Neural cell (in vitro differentiated cells): ENCODE results near the gene SUGCT. TPM values are rescaled to one million over a fixed set of nuclear protein-coding genes. Genes with fewer than 3 reads are reported as not detected.

Experiments used
- H2AFZ ChIP-seq: fragments of 200-600, 300-800 bp; sonication (generic), shearing (Covaris generic); 2 replicates; pipeline ENCODE4 v1.6.0; 2014; ENCODE audit warnings: low read depth, mild to moderate bottlenecking, antibody characterized with exemption, low read length, moderate library complexity
- H3F3A ChIP-seq: fragments of 200-600 bp; shearing (Covaris generic); 2 replicates; pipeline ENCODE4 v1.6.1; 2016; ENCODE audit warnings: mild to moderate bottlenecking, moderate library complexity, mixed read lengths, antibody characterized with exemption, low read length; ENCODE audit not compliant: insufficient read depth, poor library complexity, severe bottlenecking
- H3K27ac ChIP-seq: fragments of 200-600, 300-800 bp; sonication (generic), shearing (Covaris generic); 2 replicates; pipeline ENCODE4 v1.5.1; 2014; ENCODE audit warnings: mild to moderate bottlenecking, low read length, moderate library complexity
- H3K27me3 ChIP-seq: fragments of 300-800, 200-600 bp; sonication (generic), shearing (Covaris generic); 2 replicates; pipeline ENCODE4 v1.6.0; 2014; ENCODE audit warnings: mild to moderate bottlenecking, low read depth, low read length, moderate library complexity; ENCODE audit not compliant: insufficient read depth
- H3K36me3 ChIP-seq: fragments of 300-800, 200-600 bp; sonication (generic), shearing (Covaris generic); 2 replicates; pipeline ENCODE4 v1.5.1; 2014; ENCODE audit warnings: mild to moderate bottlenecking, antibody characterized with exemption, low read length, moderate library complexity; ENCODE audit not compliant: insufficient read depth
- H3K4me2 ChIP-seq: fragments of 300-800, 200-600 bp; sonication (generic), shearing (Covaris generic); 2 replicates; pipeline ENCODE4 v1.6.0; 2014; ENCODE audit warnings: mild to moderate bottlenecking, low read length
- H3K4me3 ChIP-seq: fragments of 300-800, 200-600 bp; sonication (generic), shearing (Covaris generic); 2 replicates; pipeline ENCODE4 v1.5.1; 2014; ENCODE audit warnings: mild to moderate bottlenecking, low read length, moderate library complexity
- H3K79me2 ChIP-seq: fragments of 200-600 bp; shearing (Covaris generic); replicated peaks from 2 replicates; pipeline ENCODE4 v1.6.0; 2014; ENCODE audit warnings: mild to moderate bottlenecking, low read length, moderate library complexity; ENCODE audit not compliant: insufficient read depth
- H3K9ac ChIP-seq: fragments of 300-800, 200-600 bp; sonication (generic), shearing (Covaris generic); 2 replicates; pipeline ENCODE4 v1.6.1; 2016; ENCODE audit warnings: mild to moderate bottlenecking, low read length, mixed read lengths
- H3K9me2 ChIP-seq: fragments of 200-600 bp; shearing (Covaris generic); 2 replicates; pipeline ENCODE4 v1.6.1; 2016; ENCODE audit warnings: mild to moderate bottlenecking, low read length, mixed read lengths; ENCODE audit not compliant: insufficient read depth
- H3K9me3 ChIP-seq: fragments of 200-600, 300-800 bp; sonication (generic), shearing (Covaris generic); 2 replicates; pipeline ENCODE4 v1.6.1; 2016; ENCODE audit warnings: mild to moderate bottlenecking, mixed run types, low read length, moderate library complexity, mixed read lengths
- H4K20me1 ChIP-seq: fragments of 200-600 bp; shearing (Covaris generic); 2 replicates; pipeline ENCODE4 v1.6.1; 2016; ENCODE audit warnings: mild to moderate bottlenecking, mixed run types; ENCODE audit not compliant: insufficient read depth
- EP300 ChIP-seq: fragments of 450-650 bp; conservative IDR thresholded peaks from 2 replicates; pipeline ENCODE4 v1.6.1; 2014; ENCODE audit warnings: antibody characterized with exemption, mild to moderate bottlenecking, moderate library complexity; ENCODE audit not compliant: poor library complexity, severe bottlenecking
- EZH2 ChIP-seq: fragments of 200-600, 300-800 bp; shearing (Covaris generic), sonication (generic); IDR thresholded peaks from 2 replicates; pipeline ENCODE4 v1.6.1; 2014; ENCODE audit warnings: antibody characterized with exemption, low read length, borderline replicate concordance, mild to moderate bottlenecking; ENCODE audit not compliant: insufficient read depth, poor library complexity, severe bottlenecking
- MXI1 ChIP-seq: fragments of 450-650 bp; conservative IDR thresholded peaks from 2 replicates; pipeline ENCODE4 v1.6.1; 2014; ENCODE audit warnings: antibody characterized with exemption, mild to moderate bottlenecking; ENCODE audit not compliant: poor library complexity, severe bottlenecking
- POLR2AphosphoS5 ChIP-seq: IDR thresholded peaks from 2 replicates; pipeline ENCODE4 v1.6.1; 2012
- RAD21 ChIP-seq: fragments of 450-650 bp; conservative IDR thresholded peaks from 2 replicates; pipeline ENCODE4 v1.6.1; 2014; ENCODE audit warnings: antibody characterized with exemption, mild to moderate bottlenecking, moderate library complexity
- SMC3 ChIP-seq: fragments of 450-650 bp; conservative IDR thresholded peaks from 2 replicates; pipeline ENCODE4 v1.6.1; 2014; ENCODE audit warnings: antibody characterized with exemption, mild to moderate bottlenecking, moderate library complexity; ENCODE audit not compliant: poor library complexity
- TAF1 ChIP-seq: IDR thresholded peaks from 2 replicates; pipeline ENCODE4 v1.6.1; 2012; ENCODE audit warnings: low read depth
- polyA plus RNA-seq: library from polyadenylated mRNA; depleted of rRNA; stranded (reverse); fragments of >200 nt; gene quantifications from 2 replicates; pipeline ENCODE4 v1.2.3, GENCODE V29; 2014
- TF ChIP-seq, protein P1 (sequence below): IDR thresholded peaks from 2 replicates; pipeline ENCODE4 v1.6.1; 2012; ENCODE audit warnings: borderline replicate concordance
- TF ChIP-seq, protein P2 (sequence below): fragments of 450-650 bp; IDR thresholded peaks from 2 replicates; pipeline ENCODE4 v1.5.1; 2014; ENCODE audit warnings: antibody characterized with exemption, mild to moderate bottlenecking, moderate library complexity; ENCODE audit not compliant: poor library complexity, severe bottlenecking

SUGCT gene
- polyA plus RNA-seq, 1 donor from 2014 or later = not detected

DNA sequence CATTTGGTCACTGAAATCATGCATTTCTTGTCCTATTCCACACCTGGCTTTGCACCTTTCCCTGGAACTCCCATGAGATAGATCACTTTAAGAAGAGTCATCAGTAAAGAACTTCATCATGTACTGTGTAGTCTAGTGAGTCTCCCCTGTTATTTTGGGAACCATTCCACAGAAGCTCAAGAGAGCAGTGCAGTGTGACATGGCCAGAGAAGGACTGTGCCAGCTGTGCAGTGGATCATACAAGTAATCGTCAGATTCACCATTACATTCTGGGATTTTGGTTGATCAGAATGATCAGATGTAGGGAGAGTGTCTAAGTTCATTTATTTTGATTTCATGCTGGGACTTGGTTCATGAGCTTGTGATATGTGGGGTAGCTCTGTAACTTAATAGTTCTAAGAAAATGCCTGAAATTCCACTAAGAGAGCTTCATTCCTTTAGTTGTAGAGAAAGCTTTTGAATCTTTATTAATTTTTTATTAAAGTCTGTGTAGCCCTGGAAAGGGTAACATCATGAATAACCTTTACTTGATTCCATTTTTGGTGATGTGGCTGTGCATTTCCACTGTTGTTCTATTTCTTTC lies 166.8 kb downstream of the SUGCT start:
- H4K20me1 ChIP-seq = no peaks in the 10 kb centered on the region
- H3K79me2 ChIP-seq = no peaks in the 10 kb centered on the region
- no peaks in the 10 kb centered on the region for H3K9me3 ChIP-seq
- no peaks in the 10 kb centered on the region for H3K36me3 ChIP-seq
- TF ChIP-seq EZH2 = no peak
- no peak for TF ChIP-seq POLR2AphosphoS5
- TF ChIP-seq SMC3 = no peak
- no peak for TF ChIP-seq EP300
- TF ChIP-seq, protein P1, sequence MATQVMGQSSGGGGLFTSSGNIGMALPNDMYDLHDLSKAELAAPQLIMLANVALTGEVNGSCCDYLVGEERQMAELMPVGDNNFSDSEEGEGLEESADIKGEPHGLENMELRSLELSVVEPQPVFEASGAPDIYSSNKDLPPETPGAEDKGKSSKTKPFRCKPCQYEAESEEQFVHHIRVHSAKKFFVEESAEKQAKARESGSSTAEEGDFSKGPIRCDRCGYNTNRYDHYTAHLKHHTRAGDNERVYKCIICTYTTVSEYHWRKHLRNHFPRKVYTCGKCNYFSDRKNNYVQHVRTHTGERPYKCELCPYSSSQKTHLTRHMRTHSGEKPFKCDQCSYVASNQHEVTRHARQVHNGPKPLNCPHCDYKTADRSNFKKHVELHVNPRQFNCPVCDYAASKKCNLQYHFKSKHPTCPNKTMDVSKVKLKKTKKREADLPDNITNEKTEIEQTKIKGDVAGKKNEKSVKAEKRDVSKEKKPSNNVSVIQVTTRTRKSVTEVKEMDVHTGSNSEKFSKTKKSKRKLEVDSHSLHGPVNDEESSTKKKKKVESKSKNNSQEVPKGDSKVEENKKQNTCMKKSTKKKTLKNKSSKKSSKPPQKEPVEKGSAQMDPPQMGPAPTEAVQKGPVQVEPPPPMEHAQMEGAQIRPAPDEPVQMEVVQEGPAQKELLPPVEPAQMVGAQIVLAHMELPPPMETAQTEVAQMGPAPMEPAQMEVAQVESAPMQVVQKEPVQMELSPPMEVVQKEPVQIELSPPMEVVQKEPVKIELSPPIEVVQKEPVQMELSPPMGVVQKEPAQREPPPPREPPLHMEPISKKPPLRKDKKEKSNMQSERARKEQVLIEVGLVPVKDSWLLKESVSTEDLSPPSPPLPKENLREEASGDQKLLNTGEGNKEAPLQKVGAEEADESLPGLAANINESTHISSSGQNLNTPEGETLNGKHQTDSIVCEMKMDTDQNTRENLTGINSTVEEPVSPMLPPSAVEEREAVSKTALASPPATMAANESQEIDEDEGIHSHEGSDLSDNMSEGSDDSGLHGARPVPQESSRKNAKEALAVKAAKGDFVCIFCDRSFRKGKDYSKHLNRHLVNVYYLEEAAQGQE = no peak
- TF ChIP-seq MXI1 = no peak
- TF ChIP-seq RAD21 = no peak
- no peak overlapping the region for H3K27ac ChIP-seq
- no peaks in the 10 kb centered on the region for H3K9me2 ChIP-seq
- no peaks in the 10 kb centered on the region for H3F3A ChIP-seq
- no peak overlapping the region for H3K9ac ChIP-seq
- no peaks in the 10 kb centered on the region for H3K27me3 ChIP-seq
- H3K4me2 ChIP-seq = no peak overlapping the region
- H2AFZ ChIP-seq = no peak overlapping the region
- no peak overlapping the region for H3K4me3 ChIP-seq

- Histone ChIP-seq H3K9me2 (no peaks in the 10 kb centered on the region), H3K36me3 (no peaks in the 10 kb centered on the region), H3K27ac (no peak overlapping the region), H4K20me1 (no peaks in the 10 kb centered on the region), H3K4me3 (no peak overlapping the region), H3K9ac (no peak overlapping the region), H3K4me2 (no peak overlapping the region), H3K27me3 (no peaks in the 10 kb centered on the region), H2AFZ (no peak overlapping the region), H3K79me2 (no peaks in the 10 kb centered on the region), H3K9me3 (no peaks in the 10 kb centered on the region), H3F3A (no peaks in the 10 kb centered on the region)
- TF ChIP-seq SMC3 (no peak), RAD21 (no peak), TAF1 (no peak), EZH2 (no peak), POLR2AphosphoS5 (no peak), MXI1 (no peak), EP300 (no peak)
- TF ChIP-seq, protein P1 = no peak
- TF ChIP-seq, protein P2, sequence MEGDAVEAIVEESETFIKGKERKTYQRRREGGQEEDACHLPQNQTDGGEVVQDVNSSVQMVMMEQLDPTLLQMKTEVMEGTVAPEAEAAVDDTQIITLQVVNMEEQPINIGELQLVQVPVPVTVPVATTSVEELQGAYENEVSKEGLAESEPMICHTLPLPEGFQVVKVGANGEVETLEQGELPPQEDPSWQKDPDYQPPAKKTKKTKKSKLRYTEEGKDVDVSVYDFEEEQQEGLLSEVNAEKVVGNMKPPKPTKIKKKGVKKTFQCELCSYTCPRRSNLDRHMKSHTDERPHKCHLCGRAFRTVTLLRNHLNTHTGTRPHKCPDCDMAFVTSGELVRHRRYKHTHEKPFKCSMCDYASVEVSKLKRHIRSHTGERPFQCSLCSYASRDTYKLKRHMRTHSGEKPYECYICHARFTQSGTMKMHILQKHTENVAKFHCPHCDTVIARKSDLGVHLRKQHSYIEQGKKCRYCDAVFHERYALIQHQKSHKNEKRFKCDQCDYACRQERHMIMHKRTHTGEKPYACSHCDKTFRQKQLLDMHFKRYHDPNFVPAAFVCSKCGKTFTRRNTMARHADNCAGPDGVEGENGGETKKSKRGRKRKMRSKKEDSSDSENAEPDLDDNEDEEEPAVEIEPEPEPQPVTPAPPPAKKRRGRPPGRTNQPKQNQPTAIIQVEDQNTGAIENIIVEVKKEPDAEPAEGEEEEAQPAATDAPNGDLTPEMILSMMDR = no peak
These were observed 169.2 kb downstream of the SUGCT start for GRCh38 chr7:40303996-40304395.
